ENCODE measurements around the gene CACNA1B. TPM values are rescaled to one million over a fixed set of nuclear protein-coding genes. Genes with fewer than 3 reads are reported as not detected.

CACNA1B gene
- total and polyA plus RNA-seq, 9 of the 15 experiments (the other 6 are each of a cell fraction or from before 2014, with no cell fraction given), result 0.01 to 0.04 TPM; not detected in 7

DNA sequence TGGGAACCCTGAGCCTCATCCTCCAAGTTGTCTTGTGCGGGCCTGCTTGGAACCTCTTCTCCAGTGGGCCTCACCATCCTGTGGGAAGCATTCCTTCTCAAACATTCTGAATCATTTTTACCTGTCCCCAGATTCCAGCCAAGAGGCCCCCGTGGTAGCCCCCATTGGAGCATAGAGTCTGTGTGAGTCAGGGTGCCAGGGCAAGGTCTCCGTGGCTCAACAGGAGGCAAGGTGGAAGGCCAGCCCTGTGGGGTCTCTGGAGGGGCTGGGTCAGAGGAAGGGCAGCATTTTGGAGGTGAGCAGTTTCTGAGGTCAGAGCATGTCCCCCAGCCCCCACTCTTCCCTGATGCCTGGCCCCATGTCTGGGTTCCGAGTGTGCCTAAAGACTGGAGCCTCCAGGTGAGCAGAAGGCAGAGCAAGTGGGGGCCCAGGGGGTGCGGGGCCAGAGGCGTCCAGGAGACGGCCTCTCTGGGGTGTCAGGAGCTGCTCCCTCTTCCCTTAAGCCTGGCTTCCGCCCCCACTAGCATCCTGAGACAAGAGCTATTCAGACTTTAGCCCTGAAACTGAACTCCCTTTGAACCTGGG, 2.1 kb downstream of the CACNA1B start (continued):
- TF ChIP-seq, protein P1, sequence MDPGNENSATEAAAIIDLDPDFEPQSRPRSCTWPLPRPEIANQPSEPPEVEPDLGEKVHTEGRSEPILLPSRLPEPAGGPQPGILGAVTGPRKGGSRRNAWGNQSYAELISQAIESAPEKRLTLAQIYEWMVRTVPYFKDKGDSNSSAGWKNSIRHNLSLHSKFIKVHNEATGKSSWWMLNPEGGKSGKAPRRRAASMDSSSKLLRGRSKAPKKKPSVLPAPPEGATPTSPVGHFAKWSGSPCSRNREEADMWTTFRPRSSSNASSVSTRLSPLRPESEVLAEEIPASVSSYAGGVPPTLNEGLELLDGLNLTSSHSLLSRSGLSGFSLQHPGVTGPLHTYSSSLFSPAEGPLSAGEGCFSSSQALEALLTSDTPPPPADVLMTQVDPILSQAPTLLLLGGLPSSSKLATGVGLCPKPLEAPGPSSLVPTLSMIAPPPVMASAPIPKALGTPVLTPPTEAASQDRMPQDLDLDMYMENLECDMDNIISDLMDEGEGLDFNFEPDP (CRISPR knock-in tag; IDR thresholded peaks at IDR 0.05), result no peak
- TF ChIP-seq ZNF830 (CRISPR knock-in tag; IDR thresholded peaks at IDR 0.05) (no peak), FOSL1 (tag; conservative IDR thresholded peaks at IDR 0.05) (no peak), KDM1A (IDR thresholded peaks at IDR 0.05) (no peak), CBFA2T3 (IDR thresholded peaks at IDR 0.05) (no peak), ZKSCAN3 (CRISPR knock-in tag; IDR thresholded peaks at IDR 0.05) (no peak)
- TF ChIP-seq, protein P2, sequence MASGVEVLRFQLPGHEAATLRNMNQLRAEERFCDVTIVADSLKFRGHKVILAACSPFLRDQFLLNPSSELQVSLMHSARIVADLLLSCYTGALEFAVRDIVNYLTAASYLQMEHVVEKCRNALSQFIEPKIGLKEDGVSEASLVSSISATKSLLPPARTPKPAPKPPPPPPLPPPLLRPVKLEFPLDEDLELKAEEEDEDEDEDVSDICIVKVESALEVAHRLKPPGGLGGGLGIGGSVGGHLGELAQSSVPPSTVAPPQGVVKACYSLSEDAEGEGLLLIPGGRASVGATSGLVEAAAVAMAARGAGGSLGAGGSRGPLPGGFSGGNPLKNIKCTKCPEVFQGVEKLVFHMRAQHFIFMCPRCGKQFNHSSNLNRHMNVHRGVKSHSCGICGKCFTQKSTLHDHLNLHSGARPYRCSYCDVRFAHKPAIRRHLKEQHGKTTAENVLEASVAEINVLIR (CRISPR knock-in tag; IDR thresholded peaks at IDR 0.05), result no peak
- TF ChIP-seq, protein P3, sequence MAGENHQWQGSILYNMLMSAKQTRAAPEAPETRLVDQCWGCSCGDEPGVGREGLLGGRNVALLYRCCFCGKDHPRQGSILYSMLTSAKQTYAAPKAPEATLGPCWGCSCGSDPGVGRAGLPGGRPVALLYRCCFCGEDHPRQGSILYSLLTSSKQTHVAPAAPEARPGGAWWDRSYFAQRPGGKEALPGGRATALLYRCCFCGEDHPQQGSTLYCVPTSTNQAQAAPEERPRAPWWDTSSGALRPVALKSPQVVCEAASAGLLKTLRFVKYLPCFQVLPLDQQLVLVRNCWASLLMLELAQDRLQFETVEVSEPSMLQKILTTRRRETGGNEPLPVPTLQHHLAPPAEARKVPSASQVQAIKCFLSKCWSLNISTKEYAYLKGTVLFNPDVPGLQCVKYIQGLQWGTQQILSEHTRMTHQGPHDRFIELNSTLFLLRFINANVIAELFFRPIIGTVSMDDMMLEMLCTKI (IDR thresholded peaks at IDR 0.05; ENCODE audit: partially characterized antibody), result no peak
- TF ChIP-seq, protein P4, sequence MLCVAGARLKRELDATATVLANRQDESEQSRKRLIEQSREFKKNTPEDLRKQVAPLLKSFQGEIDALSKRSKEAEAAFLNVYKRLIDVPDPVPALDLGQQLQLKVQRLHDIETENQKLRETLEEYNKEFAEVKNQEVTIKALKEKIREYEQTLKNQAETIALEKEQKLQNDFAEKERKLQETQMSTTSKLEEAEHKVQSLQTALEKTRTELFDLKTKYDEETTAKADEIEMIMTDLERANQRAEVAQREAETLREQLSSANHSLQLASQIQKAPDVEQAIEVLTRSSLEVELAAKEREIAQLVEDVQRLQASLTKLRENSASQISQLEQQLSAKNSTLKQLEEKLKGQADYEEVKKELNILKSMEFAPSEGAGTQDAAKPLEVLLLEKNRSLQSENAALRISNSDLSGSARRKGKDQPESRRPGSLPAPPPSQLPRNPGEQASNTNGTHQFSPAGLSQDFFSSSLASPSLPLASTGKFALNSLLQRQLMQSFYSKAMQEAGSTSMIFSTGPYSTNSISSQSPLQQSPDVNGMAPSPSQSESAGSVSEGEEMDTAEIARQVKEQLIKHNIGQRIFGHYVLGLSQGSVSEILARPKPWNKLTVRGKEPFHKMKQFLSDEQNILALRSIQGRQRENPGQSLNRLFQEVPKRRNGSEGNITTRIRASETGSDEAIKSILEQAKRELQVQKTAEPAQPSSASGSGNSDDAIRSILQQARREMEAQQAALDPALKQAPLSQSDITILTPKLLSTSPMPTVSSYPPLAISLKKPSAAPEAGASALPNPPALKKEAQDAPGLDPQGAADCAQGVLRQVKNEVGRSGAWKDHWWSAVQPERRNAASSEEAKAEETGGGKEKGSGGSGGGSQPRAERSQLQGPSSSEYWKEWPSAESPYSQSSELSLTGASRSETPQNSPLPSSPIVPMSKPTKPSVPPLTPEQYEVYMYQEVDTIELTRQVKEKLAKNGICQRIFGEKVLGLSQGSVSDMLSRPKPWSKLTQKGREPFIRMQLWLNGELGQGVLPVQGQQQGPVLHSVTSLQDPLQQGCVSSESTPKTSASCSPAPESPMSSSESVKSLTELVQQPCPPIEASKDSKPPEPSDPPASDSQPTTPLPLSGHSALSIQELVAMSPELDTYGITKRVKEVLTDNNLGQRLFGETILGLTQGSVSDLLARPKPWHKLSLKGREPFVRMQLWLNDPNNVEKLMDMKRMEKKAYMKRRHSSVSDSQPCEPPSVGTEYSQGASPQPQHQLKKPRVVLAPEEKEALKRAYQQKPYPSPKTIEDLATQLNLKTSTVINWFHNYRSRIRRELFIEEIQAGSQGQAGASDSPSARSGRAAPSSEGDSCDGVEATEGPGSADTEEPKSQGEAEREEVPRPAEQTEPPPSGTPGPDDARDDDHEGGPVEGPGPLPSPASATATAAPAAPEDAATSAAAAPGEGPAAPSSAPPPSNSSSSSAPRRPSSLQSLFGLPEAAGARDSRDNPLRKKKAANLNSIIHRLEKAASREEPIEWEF (CRISPR knock-in tag; IDR thresholded peaks at IDR 0.05), result no peak
